Measurements from ENCODE around the gene SLC66A2. TPM values are rescaled to one million over a fixed set of nuclear protein-coding genes. Genes with fewer than 3 reads are reported as not detected.
A peak's percentile ranks its signal among the peaks of the same experiment; 100 is the strongest.
"Not testable (repeated sequence)": the region's sequence is repeated elsewhere in the genome, so short reads cannot be mapped to it uniquely, and the experiment has no call there.

The SLC66A2 gene
- total RNA-seq (10 to 100 TPM; 12.5 to 47.8 (median 32.6) TPM), polyA plus RNA-seq (10 to 100 TPM in 2 of 3 donors, 1 to 10 TPM in 1; 5.1 to 40.0 (median 37.1) TPM)
- long read RNA-seq, donor 1, transcript PQLC1-202 (5 exons, 2,475 nt): major isoform, 5 of 9 reads
- long read RNA-seq, donor 1, partial matches to known transcripts: 0 of 9 reads
- long read RNA-seq, donor 1, other reads (novel, unspliced or antisense): 0 of 9 reads
- long read RNA-seq, donor 2, partial matches to known transcripts: 0 of 2 reads
- long read RNA-seq, donor 2, other reads (novel, unspliced or antisense): 0 of 2 reads
- long read RNA-seq, donor 3, partial matches to known transcripts: 0 of 6 reads
- long read RNA-seq, donor 3, other reads (novel, unspliced or antisense): 0 of 6 reads
- long read RNA-seq, donor 4: 0 reads
- long read RNA-seq, donor 5, transcript PQLC1-203 (6 exons, 2,555 nt): major isoform, 57 of 141 reads
- long read RNA-seq, donor 5, transcript PQLC1-211 (4 exons, 1,247 nt): minor isoform, 11 of 141 reads
- long read RNA-seq, donor 5, transcript PQLC1-202 (5 exons, 2,475 nt): minor isoform, 22 of 141 reads
- long read RNA-seq, donor 5, partial matches to known transcripts: 10 of 141 reads
- long read RNA-seq, donor 5, other reads (novel, unspliced or antisense): 41 of 141 reads
- long read RNA-seq, donor 6, partial matches to known transcripts: 1 of 7 reads
- long read RNA-seq, donor 6, other reads (novel, unspliced or antisense): 6 of 7 reads
- long read RNA-seq, donor 7, partial matches to known transcripts: 0 of 5 reads
- long read RNA-seq, donor 7, other reads (novel, unspliced or antisense): 0 of 5 reads
- long read RNA-seq, donor 8, partial matches to known transcripts: 0 of 8 reads
- long read RNA-seq, donor 8, other reads (novel, unspliced or antisense): 0 of 8 reads
- long read RNA-seq, donor 9, partial matches to known transcripts: 0 of 6 reads
- long read RNA-seq, donor 9, other reads (novel, unspliced or antisense): 0 of 6 reads
- long read RNA-seq, donor 10, partial matches to known transcripts: 0 of 8 reads
- long read RNA-seq, donor 10, other reads (novel, unspliced or antisense): 0 of 8 reads

DNA sequence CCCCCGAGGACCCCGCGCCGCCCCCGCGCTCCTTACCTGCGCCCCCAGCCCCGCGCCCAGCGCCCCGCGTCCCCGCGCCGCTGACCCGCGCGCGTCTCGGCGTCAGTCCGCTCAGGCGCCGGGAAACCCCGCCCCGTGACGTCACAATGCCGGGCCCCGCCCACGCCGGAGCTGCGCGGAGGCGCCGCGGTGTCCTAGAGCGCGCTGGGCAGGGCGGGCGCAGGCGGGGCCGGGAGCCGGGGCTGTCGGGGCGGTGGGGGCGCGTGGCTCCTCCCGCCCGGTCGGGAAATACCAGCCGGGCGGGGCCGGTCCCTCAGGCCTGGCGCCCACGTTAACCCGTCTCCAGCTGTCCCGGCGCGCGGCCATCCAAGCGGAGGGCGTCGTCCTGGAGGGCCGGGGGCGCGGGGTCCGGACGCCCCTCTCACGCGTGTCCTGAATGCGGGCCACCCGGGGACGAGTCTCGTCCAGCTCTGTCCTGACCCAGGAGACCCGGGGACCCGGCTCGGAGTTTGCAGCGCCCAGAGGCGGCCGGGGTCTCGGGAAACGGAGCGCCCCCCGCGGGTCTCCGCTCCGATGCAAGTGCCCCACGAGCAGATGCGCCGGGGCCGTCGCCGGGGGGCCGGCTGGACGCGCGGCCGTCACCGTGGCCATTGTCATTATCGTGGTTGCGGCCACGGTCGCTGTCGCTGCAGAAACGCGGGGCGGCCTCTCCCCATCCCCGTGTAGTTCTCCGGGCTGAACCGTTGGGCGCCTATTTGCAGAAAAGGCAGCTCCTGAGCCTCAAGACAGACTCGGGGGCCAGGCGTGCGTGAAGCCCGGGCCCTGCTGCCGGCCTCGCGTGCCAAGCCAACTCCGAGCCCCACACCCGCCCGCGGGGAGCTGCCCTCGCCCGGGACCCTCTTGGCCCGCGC, at the start of gene SLC66A2:
TSS of gene SLC66A2 (minus strand) at position 109 of the 911 bp plus-strand sequence. CDS start 727 bp downstream, outside the sequence.
- Histone ChIP-seq H3K27me3 (no peaks in the 10 kb centered on the region), H3K36me3 (replicated peaks in 1 of 2) (no peaks in the 10 kb centered on the region), H3K4me1 (replicated peaks in 1 of 2) (peaks cover 6 to 23% of the 10 kb centered on the region in 2 donors), H3K9me3 (replicated peaks in 1 of 3) (no peaks in the 10 kb centered on the region), H3K4me3 (peak within 1 kb of the TSS; percentile 44 to 93 (median 76)), H3K27ac (peak within 1 kb of the TSS in 4 of 5 donors; percentile 55 to 93 (median 82))
- 0 to 1% (median 1%) methylated on average over 16 to 126 of the region's 126 CpGs for WGBS, 4 donors
- intact Hi-C loops (cut with DNase I): loop anchor here in 1 of 2 donors (10.0 kb wide), 1 partner anchor 267 kb away; no protein-coding TSS in a partner anchor
- TF ChIP-seq CTCF (IDR thresholded peaks at IDR 0.05): no peak
- peak; percentile 39 to 70 for TF ChIP-seq POLR2A (IDR thresholded peaks at IDR 0.05)
- peak; percentile 86 to 96 (median 92) for DNase-seq

- Histone ChIP-seq H3K27me3 (no peaks in the 10 kb centered on the region), H3K36me3 (replicated peaks in 1 of 2) (no peaks in the 10 kb centered on the region), H3K27ac (no peak overlapping the region), H3K4me1 (replicated peaks in 1 of 2) (no peaks in the 10 kb centered on the region), H3K9me3 (replicated peaks in 1 of 3) (no peaks in the 10 kb centered on the region), H3K4me3 (no peak overlapping the region)
- intact Hi-C loops (cut with DNase I): no loop called here
- 70 to 89% (median 78%) methylated on average over 2 to 3 of the region's 3 CpGs for WGBS, 4 donors
- TF ChIP-seq POLR2A (IDR thresholded peaks at IDR 0.05) (no peak), CTCF (IDR thresholded peaks at IDR 0.05) (no peak)
- DNase-seq: no peak
Measured at GRCh38 chr18:80000877-80001276, 49.4 kb upstream of the SLC66A2 start.

- H3K9me3 ChIP-seq (replicated peaks in 1 of 3); H3K27me3 ChIP-seq; DNase-seq; H3K36me3 ChIP-seq (replicated peaks in 1 of 2); H3K4me3 ChIP-seq; H3K4me1 ChIP-seq (replicated peaks in 1 of 2); intact Hi-C loops (cut with DNase I); H3K27ac ChIP-seq: not testable (repeated sequence)
- 83 to 88% (median 86%) methylated on average over 2 of the region's 2 CpGs for WGBS, 4 donors
Measured at GRCh38 chr18:79999701-80000100, 48.2 kb upstream of the SLC66A2 start.

GRCh38 chr18:79991494-79991893, 40.0 kb upstream of the SLC66A2 start:
- DNase-seq: no peak
- Histone ChIP-seq H3K27me3 (no peaks in the 10 kb centered on the region), H3K9me3 (replicated peaks in 1 of 3) (no peaks in the 10 kb centered on the region), H3K4me1 (replicated peaks in 1 of 2) (peaks cover 9 to 19% of the 10 kb centered on the region in 2 donors), H3K4me3 (no peak overlapping the region), H3K36me3 (replicated peaks in 1 of 2) (no peaks in the 10 kb centered on the region), H3K27ac (no peak overlapping the region)
- 75 to 88% (median 84%) methylated on average over 2 of the region's 2 CpGs for WGBS, 4 donors
- TF ChIP-seq POLR2A (IDR thresholded peaks at IDR 0.05) (no peak), CTCF (IDR thresholded peaks at IDR 0.05) (no peak)
- intact Hi-C loops (cut with DNase I): no loop called here

Data from adrenal gland (tissue), 19 donors.